Natural killer cell treated with Interleukin-12 subunit alpha and Interleukin-12 subunit beta and Interleukin-15 and Interleukin-18, amount 100 ng/mL, for 72 hours (primary cell): ENCODE measurements around the gene MRTFA. TPM values are rescaled to one million over a fixed set of nuclear protein-coding genes. Genes with fewer than 3 reads are reported as not detected.
A peak's percentile ranks its signal among the peaks of the same experiment; 100 is the strongest.
"Not testable (repeated sequence)": the region's sequence is repeated elsewhere in the genome, so short reads cannot be mapped to it uniquely, and the experiment has no call there.

Experiments
- ATAC-seq, 2 donors: fragments of 150-1000 bp; cut with Tn5 transposase in 1 of 2; sonication (Bioruptor Pico), chemical (Tn5 transposase) in 1 of 2; 2 replicates each; pipeline ENCODE4 v1.10.0; 2021
- DNase-seq: peaks from one replicate; pipeline ENCODE4 v3.0.0; 2022; ENCODE audit warnings: low spot score
- H3K27ac Mint-ChIP-seq, 2 donors: 1 replicate in 1 of 2; 2 replicates in 1 of 2; pipeline ENCODE4 v1.8.0; 2022; ENCODE audit warnings: mixed read lengths in 2 of 2, mild to moderate bottlenecking in 1 of 2, moderate library complexity in 1 of 2
- H3K27me3 Mint-ChIP-seq, 2 donors: 1 replicate in 1 of 2; 2 replicates in 1 of 2; pipeline ENCODE4 v1.8.0; 2022; ENCODE audit warnings: mixed read lengths in 2 of 2
- H3K36me3 Mint-ChIP-seq: one replicate; pipeline ENCODE4 v1.8.0; 2022; ENCODE audit warnings: mixed read lengths
- H3K4me1 Mint-ChIP-seq, 2 donors: 1 replicate in 1 of 2; 2 replicates in 1 of 2; pipeline ENCODE4 v1.8.0; 2022; ENCODE audit warnings: low read depth in 2 of 2, mixed read lengths in 2 of 2, mild to moderate bottlenecking in 1 of 2
- H3K4me3 Mint-ChIP-seq: one replicate; pipeline ENCODE4 v1.8.0; 2022; ENCODE audit warnings: mixed read lengths
- H3K9me3 Mint-ChIP-seq: 2 replicates; pipeline ENCODE4 v1.8.0; 2022; ENCODE audit warnings: mixed read lengths
- total RNA-seq, 2 donors: library from RNA; stranded (reverse); gene quantifications; one replicate each; pipeline ENCODE4 v1.2.3, GENCODE V29; 2022

Gene MRTFA
- total RNA-seq, 2 donors from 2014 or later = 53.4 to 86.9 TPM

DNA sequence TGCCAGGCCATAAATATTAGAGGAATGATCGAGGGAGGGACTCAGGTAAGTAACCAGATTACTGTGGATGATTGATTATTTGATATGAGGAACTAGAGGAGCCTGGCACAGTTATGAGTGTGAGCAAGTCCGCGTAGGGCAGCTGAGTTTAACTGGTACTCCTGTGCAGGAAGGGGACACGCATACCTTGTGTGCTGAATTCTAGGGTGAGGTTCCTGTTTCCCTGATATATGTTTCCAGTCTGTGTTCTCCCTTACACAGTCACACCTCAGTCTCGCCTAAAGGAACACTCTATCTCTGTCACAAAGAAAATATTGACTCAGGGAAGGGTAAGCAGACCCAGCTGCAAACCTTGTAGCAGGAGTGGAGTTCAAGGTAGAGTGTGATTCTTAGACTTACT lies 248.8 kb downstream of the MRTFA start:
- Mint-ChIP-seq H3K27me3 (no peaks in the 10 kb centered on the region), H3K4me3 (no peak overlapping the region), H3K9me3 (no peaks in the 10 kb centered on the region), H3K36me3 (no peaks in the 10 kb centered on the region), H3K4me1 (peaks cover 29 to 40% of the 10 kb centered on the region in 2 donors), H3K27ac (peak overlapping the region in 1 of 2 donors; percentile 15)
- ATAC-seq (no peak), DNase-seq (no peak)

- H3K27ac Mint-ChIP-seq = peak overlapping the region; percentile 36 to 50
- no peaks in the 10 kb centered on the region for H3K9me3 Mint-ChIP-seq
- no peak for DNase-seq
- peak overlapping the region; percentile 81 for H3K4me3 Mint-ChIP-seq
- peaks cover 22 to 41% of the 10 kb centered on the region in 2 donors for H3K4me1 Mint-ChIP-seq
- peak in 1 of 2 donors; percentile 48 for ATAC-seq
- H3K36me3 Mint-ChIP-seq = no peaks in the 10 kb centered on the region
- no peaks in the 10 kb centered on the region for H3K27me3 Mint-ChIP-seq
Observed at GRCh38 chr22:40385036-40385782, 251.3 kb downstream of the MRTFA start.

- no peaks in the 10 kb centered on the region for H3K9me3 Mint-ChIP-seq
- peaks cover 23 to 39% of the 10 kb centered on the region in 2 donors for H3K4me1 Mint-ChIP-seq
- ATAC-seq (no peak), DNase-seq (no peak)
- no peaks in the 10 kb centered on the region for H3K36me3 Mint-ChIP-seq
- peak overlapping the region in 1 of 2 donors; percentile 26 for H3K27ac Mint-ChIP-seq
- H3K4me3 Mint-ChIP-seq = peak overlapping the region; percentile 2
- H3K27me3 Mint-ChIP-seq = no peaks in the 10 kb centered on the region
Observed at GRCh38 chr22:40383905-40384304, 252.6 kb downstream of the MRTFA start.

GRCh38 chr22:40381461-40381860 lies 255.1 kb downstream of the MRTFA start:
- H3K9me3 Mint-ChIP-seq = no peaks in the 10 kb centered on the region
- ATAC-seq (no peak), DNase-seq (no peak)
- H3K27me3 Mint-ChIP-seq = no peaks in the 10 kb centered on the region
- peaks cover 20 to 29% of the 10 kb centered on the region in 2 donors for H3K4me1 Mint-ChIP-seq
- no peaks in the 10 kb centered on the region for H3K36me3 Mint-ChIP-seq
- H3K27ac Mint-ChIP-seq = no peak overlapping the region
- H3K4me3 Mint-ChIP-seq = no peak overlapping the region

DNA sequence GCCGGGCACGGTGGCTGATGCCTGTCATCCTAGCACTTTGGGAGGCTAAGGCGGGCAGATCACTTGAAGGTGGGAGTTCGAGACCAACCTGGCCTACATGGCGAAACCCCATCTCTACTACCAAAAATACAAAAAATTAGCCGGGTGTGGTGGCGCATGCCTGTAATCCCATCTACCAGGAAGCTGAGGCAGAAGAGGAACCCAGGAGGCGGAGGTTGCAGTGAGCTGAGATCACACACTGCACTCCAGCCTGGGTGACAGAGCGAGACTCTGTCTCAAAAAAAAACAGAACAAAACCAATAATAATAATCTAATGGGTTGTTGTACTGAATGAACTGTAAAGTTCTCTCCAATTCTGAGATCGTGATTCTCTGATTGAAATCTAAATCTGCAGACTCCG lies 258.1 kb downstream of the MRTFA start:
- not testable (repeated sequence) for H3K36me3 Mint-ChIP-seq, H3K27ac Mint-ChIP-seq, H3K9me3 Mint-ChIP-seq, H3K4me3 Mint-ChIP-seq, DNase-seq, H3K27me3 Mint-ChIP-seq, ATAC-seq
- peaks cover 4 to 11% of the 10 kb centered on the region in 2 donors for H3K4me1 Mint-ChIP-seq

DNA sequence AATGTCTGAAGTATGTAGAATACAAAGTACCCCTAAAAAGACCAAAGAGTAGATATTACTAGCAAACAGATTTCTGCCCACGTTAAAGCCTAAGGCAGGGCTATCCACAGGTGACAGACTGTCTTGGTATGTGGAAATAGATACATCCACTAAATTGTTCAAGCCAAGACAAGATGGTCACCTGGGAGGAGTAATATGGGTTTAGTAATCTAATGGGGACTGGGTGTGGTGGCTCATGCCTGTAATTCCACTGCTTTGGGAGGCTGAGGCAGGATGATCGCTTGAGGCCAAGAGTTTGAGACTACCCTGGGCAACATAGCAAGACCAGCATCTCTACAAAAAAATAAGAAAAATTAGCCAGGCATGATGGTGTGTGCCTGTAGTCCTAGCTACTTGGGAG lies 258.6 kb downstream of the MRTFA start:
- Mint-ChIP-seq H3K27me3 (no peaks in the 10 kb centered on the region), H3K9me3 (no peaks in the 10 kb centered on the region), H3K4me1 (peaks cover 5 to 13% of the 10 kb centered on the region in 2 donors), H3K27ac (no peak overlapping the region), H3K36me3 (no peaks in the 10 kb centered on the region), H3K4me3 (no peak overlapping the region)
- no peak for DNase-seq
- ATAC-seq = no peak

- DNase-seq (no peak), ATAC-seq (no peak)
- no peak overlapping the region for H3K4me3 Mint-ChIP-seq
- no peak overlapping the region for H3K27ac Mint-ChIP-seq
- no peaks in the 10 kb centered on the region for H3K27me3 Mint-ChIP-seq
- H3K9me3 Mint-ChIP-seq = no peaks in the 10 kb centered on the region
- no peaks in the 10 kb centered on the region for H3K36me3 Mint-ChIP-seq
- H3K4me1 Mint-ChIP-seq = peaks cover 9 to 11% of the 10 kb centered on the region in 2 donors
Observed at GRCh38 chr22:40376149-40376548, 260.4 kb downstream of the MRTFA start.

GRCh38 chr22:40374567-40374966 lies 262.0 kb downstream of the MRTFA start:
- Mint-ChIP-seq H3K36me3 (no peaks in the 10 kb centered on the region), H3K27me3 (no peaks in the 10 kb centered on the region), H3K9me3 (no peaks in the 10 kb centered on the region), H3K4me1 (peaks cover 9 to 12% of the 10 kb centered on the region in 2 donors), H3K4me3 (no peak overlapping the region), H3K27ac (no peak overlapping the region)
- ATAC-seq = no peak
- DNase-seq = no peak

GRCh38 chr22:40368836-40369235 lies 267.7 kb downstream of the MRTFA start:
- Mint-ChIP-seq H3K27ac (no peak overlapping the region), H3K27me3 (no peaks in the 10 kb centered on the region), H3K9me3 (no peaks in the 10 kb centered on the region), H3K4me3 (no peak overlapping the region), H3K36me3 (peaks cover 27% of the 10 kb centered on the region), H3K4me1 (peaks cover 9 to 12% of the 10 kb centered on the region in 2 donors)
- DNase-seq = no peak
- ATAC-seq = no peak

- ATAC-seq (no peak), DNase-seq (no peak)
- H3K36me3 Mint-ChIP-seq = peaks cover 27% of the 10 kb centered on the region
- H3K27me3 Mint-ChIP-seq = no peaks in the 10 kb centered on the region
- no peaks in the 10 kb centered on the region for H3K9me3 Mint-ChIP-seq
- H3K4me1 Mint-ChIP-seq = peaks cover 6 to 7% of the 10 kb centered on the region in 2 donors
- H3K4me3 Mint-ChIP-seq = no peak overlapping the region
- H3K27ac Mint-ChIP-seq = no peak overlapping the region
Observed at GRCh38 chr22:40368016-40368415, 268.5 kb downstream of the MRTFA start.

GRCh38 chr22:40367342-40367741 lies 269.2 kb downstream of the MRTFA start:
- Mint-ChIP-seq H3K27me3 (no peaks in the 10 kb centered on the region), H3K36me3 (peaks cover 34% of the 10 kb centered on the region), H3K27ac (peak overlapping the region in 1 of 2 donors; percentile 1), H3K9me3 (no peaks in the 10 kb centered on the region), H3K4me3 (no peak overlapping the region), H3K4me1 (peaks cover 6% of the 10 kb centered on the region in 2 donors)
- ATAC-seq (no peak), DNase-seq (no peak)

DNA sequence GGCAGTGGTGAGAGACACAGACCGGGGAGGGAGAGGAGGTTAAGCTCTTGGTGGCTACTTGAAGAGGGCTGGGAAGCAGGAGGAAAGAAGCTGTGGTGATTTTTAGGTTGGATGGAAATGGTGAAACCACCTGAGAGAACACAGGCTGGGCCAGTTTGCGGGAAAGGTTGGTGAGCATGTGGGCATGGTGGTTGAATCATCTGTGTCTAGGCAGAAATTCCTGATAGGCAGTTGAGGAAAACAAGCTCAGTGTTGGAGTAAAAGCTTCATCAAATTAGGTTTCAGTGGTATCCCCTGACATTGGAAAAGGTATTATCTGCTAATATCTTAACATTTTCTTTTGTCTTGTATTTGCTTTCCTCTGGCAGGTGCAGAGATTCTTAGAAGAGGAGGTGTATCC lies 270.5 kb downstream of the MRTFA start:
- Mint-ChIP-seq H3K9me3 (no peaks in the 10 kb centered on the region), H3K36me3 (peaks cover 47% of the 10 kb centered on the region), H3K4me3 (no peak overlapping the region), H3K27me3 (no peaks in the 10 kb centered on the region), H3K27ac (no peak overlapping the region), H3K4me1 (peaks cover 4 to 6% of the 10 kb centered on the region in 2 donors)
- ATAC-seq (no peak), DNase-seq (no peak)

- Mint-ChIP-seq H3K4me3 (no peak overlapping the region), H3K9me3 (no peaks in the 10 kb centered on the region), H3K4me1 (peaks cover 4 to 6% of the 10 kb centered on the region in 2 donors), H3K27me3 (no peaks in the 10 kb centered on the region), H3K27ac (no peak overlapping the region), H3K36me3 (peaks cover 51% of the 10 kb centered on the region)
- DNase-seq (no peak), ATAC-seq (no peak)
Observed at GRCh38 chr22:40364431-40364830, 272.1 kb downstream of the MRTFA start.

GRCh38 chr22:40363059-40363458 lies 273.5 kb downstream of the MRTFA start:
- H3K4me3 Mint-ChIP-seq = no peak overlapping the region
- DNase-seq (no peak), ATAC-seq (no peak)
- peaks cover 4 to 6% of the 10 kb centered on the region in 2 donors for H3K4me1 Mint-ChIP-seq
- H3K9me3 Mint-ChIP-seq = no peaks in the 10 kb centered on the region
- H3K36me3 Mint-ChIP-seq = peaks cover 61% of the 10 kb centered on the region
- H3K27me3 Mint-ChIP-seq = no peaks in the 10 kb centered on the region
- no peak overlapping the region for H3K27ac Mint-ChIP-seq

GRCh38 chr22:40361100-40361499 lies 275.4 kb downstream of the MRTFA start:
- no peak overlapping the region for H3K27ac Mint-ChIP-seq
- DNase-seq = no peak
- peaks cover 60% of the 10 kb centered on the region for H3K36me3 Mint-ChIP-seq
- no peak for ATAC-seq
- peaks cover 4 to 6% of the 10 kb centered on the region in 2 donors for H3K4me1 Mint-ChIP-seq
- no peaks in the 10 kb centered on the region for H3K27me3 Mint-ChIP-seq
- no peak overlapping the region for H3K4me3 Mint-ChIP-seq
- no peaks in the 10 kb centered on the region for H3K9me3 Mint-ChIP-seq
